Thyroid gland (tissue), 4 donors: ENCODE results near the gene TAGAP.

Experiments
- CTCF ChIP-seq, 6 experiments: fragments of 200-600 bp in 3 of 6; fragments of 450-650 bp in 3 of 6; sonication (generic) in 3 of 6; IDR thresholded peaks; one replicate each; pipeline ENCODE4 v1.5.1; 2016 to 2019; ENCODE audit warnings: antibody characterized with exemption in 6 of 6, mild to moderate bottlenecking in 2 of 6, inconsistent platforms in 1 of 6, moderate library complexity in 1 of 6
- POLR2A ChIP-seq, 2 donors: fragments of 450-650 bp; IDR thresholded peaks; one replicate each; pipeline ENCODE4 v1.6.1; 2017; ENCODE audit warnings: antibody characterized with exemption in 2 of 2, mild to moderate bottlenecking in 2 of 2, moderate library complexity in 1 of 2

GRCh38 chr6:159065759-159066329 lies 21.1 kb upstream of the TAGAP start:
- TF ChIP-seq CTCF (IDR thresholded peaks at IDR 0.05) = no peak
- no peak for TF ChIP-seq POLR2A (IDR thresholded peaks at IDR 0.05)
